ENCODE results near the gene LHX2.

Gene LHX2

GRCh38 chr9:124035001-124035650, 23.6 kb downstream of the LHX2 start:
- DNase-seq = no peak

GRCh38 chr9:124036578-124036977, 25.0 kb downstream of the LHX2 start:
- DNase-seq = no peak

- no peak for DNase-seq
Observed at GRCh38 chr9:124037790-124038189, 26.2 kb downstream of the LHX2 start.

- DNase-seq = no peak
Observed at GRCh38 chr9:124038239-124038638, 26.7 kb downstream of the LHX2 start.

GRCh38 chr9:124038790-124039633, 27.4 kb downstream of the LHX2 start:
- no peak for DNase-seq

GRCh38 chr9:124040186-124040931, 28.8 kb downstream of the LHX2 start:
- DNase-seq = no peak

- DNase-seq = peak; percentile 41
Observed at GRCh38 chr9:124040935-124041816, 29.6 kb downstream of the LHX2 start.

GRCh38 chr9:124041817-124042116, 30.2 kb downstream of the LHX2 start:
- no peak for DNase-seq

- no peak for DNase-seq
Observed at GRCh38 chr9:124042201-124042721, 30.7 kb downstream of the LHX2 start.

- no peak for DNase-seq
Observed at GRCh38 chr9:124044448-124044847, 32.9 kb downstream of the LHX2 start.

GRCh38 chr9:124045076-124045829, 33.7 kb downstream of the LHX2 start:
- no peak for DNase-seq

GRCh38 chr9:124045830-124046177, 34.2 kb downstream of the LHX2 start:
- no peak for DNase-seq

- DNase-seq = no peak
Observed at GRCh38 chr9:124046189-124046588, 34.6 kb downstream of the LHX2 start.

GRCh38 chr9:124047251-124047672, 35.7 kb downstream of the LHX2 start:
- no peak for DNase-seq

- DNase-seq = no peak
Observed at GRCh38 chr9:124050955-124051354, 39.4 kb downstream of the LHX2 start.

- DNase-seq = no peak
Observed at GRCh38 chr9:124052401-124052800, 40.8 kb downstream of the LHX2 start.

- no peak for DNase-seq
Observed at GRCh38 chr9:124054582-124055227, 43.1 kb downstream of the LHX2 start.

GRCh38 chr9:124060844-124061605, 49.5 kb downstream of the LHX2 start:
- no peak for DNase-seq

- DNase-seq = no peak
Observed at GRCh38 chr9:124062172-124062571, 50.6 kb downstream of the LHX2 start.

- no peak for DNase-seq
Observed at GRCh38 chr9:124066783-124067577, 55.4 kb downstream of the LHX2 start.

All from stimulated activated CD4-positive, alpha-beta T cell treated with anti-CD3 and anti-CD28 coated beads, Interleukin-12 subunit alpha, Interleukin-12 subunit beta, amount 100 ng/mL, for 4 hours (primary cell).